DOHH2 (cell line): ENCODE data around the gene FRMD4B.

Experiments used
- H3F3A ChIP-seq: fragments of 200-600 bp; sonication (generic), shearing (Covaris generic); 2 replicates; pipeline ENCODE4 v1.6.0; 2016; ENCODE audit warnings: antibody characterized with exemption, mild to moderate bottlenecking; ENCODE audit not compliant: control insufficient read depth, insufficient read depth
- H3K27ac ChIP-seq: fragments of 200-600 bp; sonication (generic); 2 replicates; pipeline ENCODE4 v1.5.1; 2014; ENCODE audit warnings: low read depth, mild to moderate bottlenecking, low read length, moderate library complexity
- H3K27me3 ChIP-seq: fragments of 200-600 bp; sonication (generic); 2 replicates; pipeline ENCODE4 v1.6.1; 2014; ENCODE audit warnings: mild to moderate bottlenecking, low read length, mixed read lengths; ENCODE audit not compliant: control insufficient read depth
- H3K36me3 ChIP-seq: fragments of 200-600 bp; sonication (generic); 2 replicates; pipeline ENCODE4 v1.6.1; 2014; ENCODE audit warnings: mild to moderate bottlenecking, low read length, moderate library complexity, mixed read lengths; ENCODE audit not compliant: control insufficient read depth
- H3K4me1 ChIP-seq: fragments of 200-600 bp; sonication (generic); 2 replicates; pipeline ENCODE4 v1.6.1; 2014; ENCODE audit warnings: mild to moderate bottlenecking, low read length, mixed read lengths; ENCODE audit not compliant: control insufficient read depth
- H3K4me2 ChIP-seq: fragments of 200-600 bp; sonication (generic); 2 replicates; pipeline ENCODE4 v1.6.0; 2014; ENCODE audit warnings: mild to moderate bottlenecking, low read length, moderate library complexity
- H3K4me3 ChIP-seq: fragments of 200-600 bp; sonication (generic); 2 replicates; pipeline ENCODE4 v1.5.1; 2014; ENCODE audit warnings: mild to moderate bottlenecking, low read length, mixed read lengths
- H3K79me2 ChIP-seq: fragments of 200-600 bp; sonication (generic); 2 replicates; pipeline ENCODE4 v1.6.1; 2014; ENCODE audit warnings: mild to moderate bottlenecking, low read length, mixed read lengths; ENCODE audit not compliant: control insufficient read depth
- H3K9me2 ChIP-seq: fragments of 200-600 bp; sonication (generic); replicated peaks from 2 replicates; pipeline ENCODE4 v1.6.1; 2014; ENCODE audit warnings: mild to moderate bottlenecking, low read length, mixed read lengths; ENCODE audit not compliant: control insufficient read depth
- H3K9me3 ChIP-seq: fragments of 200-600 bp; sonication (generic); 2 replicates; pipeline ENCODE4 v1.6.1; 2014; ENCODE audit warnings: antibody characterized with exemption, low read length, mixed read lengths; ENCODE audit not compliant: control insufficient read depth, insufficient read depth
- H4K20me1 ChIP-seq: fragments of 200-600 bp; sonication (generic); 2 replicates; pipeline ENCODE4 v1.6.0; 2014; ENCODE audit warnings: low read depth, mild to moderate bottlenecking, antibody characterized with exemption, low read length, moderate library complexity; ENCODE audit not compliant: control insufficient read depth, insufficient read depth
- EZH2phosphoT487 ChIP-seq: fragments of 200-600 bp; sonication (generic); IDR thresholded peaks from 2 replicates; pipeline ENCODE4 v1.6.1; 2017; ENCODE audit warnings: borderline replicate concordance, mild to moderate bottlenecking, antibody characterized with exemption, low read length, moderate library complexity, mixed read lengths
- TF ChIP-seq, protein P1 (sequence below): fragments of 200-600 bp; sonication (generic); IDR thresholded peaks from one replicate; pipeline ENCODE4 v1.5.1; 2014; ENCODE audit warnings: antibody characterized with exemption, mild to moderate bottlenecking, low read depth, low read length; ENCODE audit not compliant: poor library complexity, severe bottlenecking

FRMD4B gene

DNA sequence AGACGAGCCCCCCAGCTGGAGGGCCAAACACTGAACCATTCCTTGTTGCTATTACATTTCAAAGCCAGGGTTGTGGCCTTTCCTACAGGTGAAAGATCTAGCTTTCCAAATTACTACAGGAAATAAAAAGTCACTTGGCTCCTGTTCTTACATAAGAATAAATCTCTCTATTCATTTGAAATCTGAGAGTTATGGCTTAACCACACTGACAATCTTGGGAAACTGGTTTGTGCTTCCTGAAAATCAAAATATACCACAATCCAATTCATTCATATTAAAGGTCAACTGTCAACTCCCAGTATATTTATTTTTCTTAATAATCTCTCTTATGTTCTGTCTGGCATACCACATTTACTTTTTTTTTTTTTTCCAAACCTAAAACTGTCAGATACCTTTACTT lies 159.8 kb downstream of the FRMD4B start:
- H3K9me3 ChIP-seq = no peaks in the 10 kb centered on the region
- H3K36me3 ChIP-seq = no peaks in the 10 kb centered on the region
- no peaks in the 10 kb centered on the region for H3K79me2 ChIP-seq
- H3K27me3 ChIP-seq = no peaks in the 10 kb centered on the region
- H3K9me2 ChIP-seq = no peaks in the 10 kb centered on the region
- no peak overlapping the region for H3K4me3 ChIP-seq
- H3K4me1 ChIP-seq = no peaks in the 10 kb centered on the region
- H3K4me2 ChIP-seq = no peak overlapping the region
- no peaks in the 10 kb centered on the region for H3F3A ChIP-seq
- no peaks in the 10 kb centered on the region for H4K20me1 ChIP-seq
- no peak for TF ChIP-seq EZH2phosphoT487
- TF ChIP-seq, protein P1, sequence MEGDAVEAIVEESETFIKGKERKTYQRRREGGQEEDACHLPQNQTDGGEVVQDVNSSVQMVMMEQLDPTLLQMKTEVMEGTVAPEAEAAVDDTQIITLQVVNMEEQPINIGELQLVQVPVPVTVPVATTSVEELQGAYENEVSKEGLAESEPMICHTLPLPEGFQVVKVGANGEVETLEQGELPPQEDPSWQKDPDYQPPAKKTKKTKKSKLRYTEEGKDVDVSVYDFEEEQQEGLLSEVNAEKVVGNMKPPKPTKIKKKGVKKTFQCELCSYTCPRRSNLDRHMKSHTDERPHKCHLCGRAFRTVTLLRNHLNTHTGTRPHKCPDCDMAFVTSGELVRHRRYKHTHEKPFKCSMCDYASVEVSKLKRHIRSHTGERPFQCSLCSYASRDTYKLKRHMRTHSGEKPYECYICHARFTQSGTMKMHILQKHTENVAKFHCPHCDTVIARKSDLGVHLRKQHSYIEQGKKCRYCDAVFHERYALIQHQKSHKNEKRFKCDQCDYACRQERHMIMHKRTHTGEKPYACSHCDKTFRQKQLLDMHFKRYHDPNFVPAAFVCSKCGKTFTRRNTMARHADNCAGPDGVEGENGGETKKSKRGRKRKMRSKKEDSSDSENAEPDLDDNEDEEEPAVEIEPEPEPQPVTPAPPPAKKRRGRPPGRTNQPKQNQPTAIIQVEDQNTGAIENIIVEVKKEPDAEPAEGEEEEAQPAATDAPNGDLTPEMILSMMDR = no peak
- H3K27ac ChIP-seq = no peak overlapping the region

DNA sequence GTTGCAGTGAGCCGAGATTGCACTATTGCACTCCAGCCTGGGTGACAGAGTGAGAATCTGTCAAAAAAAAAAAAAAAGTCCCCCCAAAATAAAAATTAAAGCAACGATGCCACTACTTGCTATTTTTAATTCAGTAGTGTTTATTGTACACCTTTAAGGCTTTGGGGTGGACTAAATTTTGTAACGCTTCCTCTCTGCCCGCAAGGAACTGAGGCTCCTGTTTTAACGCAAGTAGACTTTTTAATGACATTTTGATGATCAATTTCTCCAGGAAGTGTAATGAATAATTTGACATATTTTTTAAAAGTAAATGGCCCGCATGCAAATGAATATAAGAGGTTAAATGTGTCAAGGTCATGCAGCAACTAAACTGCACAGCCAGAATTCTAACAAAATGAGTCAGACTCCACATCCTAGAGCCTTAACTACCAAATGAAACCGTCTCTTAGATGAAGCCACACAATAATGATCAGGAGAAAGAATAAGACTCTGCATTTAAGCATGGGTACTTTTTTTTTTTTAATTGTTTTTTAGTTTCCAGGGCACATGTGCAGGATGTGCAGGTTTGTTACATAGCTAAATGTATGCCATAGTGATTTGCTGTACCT lies 166.7 kb downstream of the FRMD4B start:
- Histone ChIP-seq H3K4me2 (no peak overlapping the region), H3K9me3 (no peaks in the 10 kb centered on the region), H3K4me1 (no peaks in the 10 kb centered on the region), H3K79me2 (no peaks in the 10 kb centered on the region), H3F3A (no peaks in the 10 kb centered on the region), H3K27ac (no peak overlapping the region), H3K27me3 (no peaks in the 10 kb centered on the region), H3K4me3 (no peak overlapping the region), H4K20me1 (no peaks in the 10 kb centered on the region), H3K36me3 (no peaks in the 10 kb centered on the region), H3K9me2 (no peaks in the 10 kb centered on the region)
- TF ChIP-seq EZH2phosphoT487 = no peak
- TF ChIP-seq, protein P1 = no peak

DNA sequence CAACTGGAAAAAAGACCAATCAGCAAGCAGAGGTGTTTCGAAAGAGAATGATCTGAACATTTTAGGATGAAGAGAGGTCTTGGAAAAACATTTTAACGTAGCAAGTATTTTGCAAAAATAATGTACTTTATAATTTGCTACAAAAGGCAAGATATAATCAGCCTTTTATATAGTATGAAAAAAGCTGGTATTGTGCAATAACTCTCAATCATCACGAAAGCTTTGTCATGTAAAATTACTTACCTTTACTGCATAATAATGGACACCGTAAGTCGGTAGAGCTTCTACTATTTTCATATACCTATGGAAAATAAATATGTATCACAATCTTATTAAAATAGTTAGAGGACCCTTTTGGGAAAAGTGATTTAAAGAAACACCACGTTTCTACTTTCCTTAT lies 167.8 kb downstream of the FRMD4B start:
- no peaks in the 10 kb centered on the region for H3K4me1 ChIP-seq
- H3K4me3 ChIP-seq = no peak overlapping the region
- no peak overlapping the region for H3K27ac ChIP-seq
- H3K4me2 ChIP-seq = no peak overlapping the region
- H3K79me2 ChIP-seq = no peaks in the 10 kb centered on the region
- no peaks in the 10 kb centered on the region for H4K20me1 ChIP-seq
- H3K27me3 ChIP-seq = no peaks in the 10 kb centered on the region
- H3K9me3 ChIP-seq = no peaks in the 10 kb centered on the region
- no peaks in the 10 kb centered on the region for H3K36me3 ChIP-seq
- H3F3A ChIP-seq = no peaks in the 10 kb centered on the region
- TF ChIP-seq, protein P1 = no peak
- TF ChIP-seq EZH2phosphoT487 = no peak
- no peaks in the 10 kb centered on the region for H3K9me2 ChIP-seq
